Measurements from ENCODE around the gene LYRM9. TPM values are rescaled to one million over a fixed set of nuclear protein-coding genes. Genes with fewer than 3 reads are reported as not detected.

Gene LYRM9
- total and polyA plus RNA-seq, 8 donors, result 5.1 to 22.9 (median 16.7) TPM

- Histone ChIP-seq H3K27ac (no peak overlapping the region), H3K27me3 (no peaks in the 10 kb centered on the region), H3K9me3 (no peaks in the 10 kb centered on the region), H3K4me3 (no peak overlapping the region), H3K4me1 (no peaks in the 10 kb centered on the region), H3K36me3 (no peaks in the 10 kb centered on the region)
- intact Hi-C loops (cut with DNase I), result no loop called here
- TF ChIP-seq, protein P1, sequence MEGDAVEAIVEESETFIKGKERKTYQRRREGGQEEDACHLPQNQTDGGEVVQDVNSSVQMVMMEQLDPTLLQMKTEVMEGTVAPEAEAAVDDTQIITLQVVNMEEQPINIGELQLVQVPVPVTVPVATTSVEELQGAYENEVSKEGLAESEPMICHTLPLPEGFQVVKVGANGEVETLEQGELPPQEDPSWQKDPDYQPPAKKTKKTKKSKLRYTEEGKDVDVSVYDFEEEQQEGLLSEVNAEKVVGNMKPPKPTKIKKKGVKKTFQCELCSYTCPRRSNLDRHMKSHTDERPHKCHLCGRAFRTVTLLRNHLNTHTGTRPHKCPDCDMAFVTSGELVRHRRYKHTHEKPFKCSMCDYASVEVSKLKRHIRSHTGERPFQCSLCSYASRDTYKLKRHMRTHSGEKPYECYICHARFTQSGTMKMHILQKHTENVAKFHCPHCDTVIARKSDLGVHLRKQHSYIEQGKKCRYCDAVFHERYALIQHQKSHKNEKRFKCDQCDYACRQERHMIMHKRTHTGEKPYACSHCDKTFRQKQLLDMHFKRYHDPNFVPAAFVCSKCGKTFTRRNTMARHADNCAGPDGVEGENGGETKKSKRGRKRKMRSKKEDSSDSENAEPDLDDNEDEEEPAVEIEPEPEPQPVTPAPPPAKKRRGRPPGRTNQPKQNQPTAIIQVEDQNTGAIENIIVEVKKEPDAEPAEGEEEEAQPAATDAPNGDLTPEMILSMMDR (IDR thresholded peaks at IDR 0.05), result no peak
- ATAC-seq (no peak), DNase-seq (no peak)
Measured at GRCh38 chr17:27907976-27908558, 14.9 kb upstream of the LYRM9 start.

DNA sequence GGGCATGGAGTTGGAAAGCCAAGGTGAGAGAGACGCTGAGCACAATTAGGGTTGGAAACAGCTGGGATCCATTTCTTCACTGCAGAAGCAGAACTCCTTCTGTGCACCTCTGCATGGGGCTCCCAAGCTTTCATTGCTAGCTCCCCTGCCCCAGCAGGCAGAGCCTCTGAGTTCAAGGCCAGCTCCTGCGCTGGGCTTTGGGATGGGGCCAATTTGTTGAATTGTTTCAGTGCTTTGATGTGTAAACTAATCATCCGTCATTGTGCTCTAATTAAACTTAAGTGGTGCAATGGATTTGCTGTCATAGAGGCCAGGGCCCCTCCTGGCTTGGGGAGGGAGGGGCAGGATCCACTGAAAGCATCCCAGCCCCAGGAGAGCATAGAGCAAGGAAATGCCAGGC, 13.5 kb upstream of the LYRM9 start:
- TF ChIP-seq, protein P1 (IDR thresholded peaks at IDR 0.05), result no peak

DNA sequence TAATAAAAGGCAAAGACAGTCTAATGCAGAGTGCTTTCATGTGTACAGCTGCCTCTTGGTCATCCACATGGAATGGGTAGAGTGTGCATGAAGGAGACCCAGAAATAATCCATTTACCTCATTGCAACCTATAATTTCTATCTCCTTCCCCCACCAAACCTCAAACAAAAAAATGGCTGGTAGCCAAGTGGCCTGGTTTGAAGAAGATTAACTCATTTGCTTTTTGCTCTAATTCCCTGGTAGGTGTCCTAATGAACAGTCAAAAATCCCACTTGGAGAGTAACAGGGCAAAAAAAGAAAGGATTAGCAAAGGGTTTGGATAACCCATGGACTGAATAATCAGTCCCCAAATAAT, 13.0 kb upstream of the LYRM9 start:
- Histone ChIP-seq H3K27ac (no peak overlapping the region), H3K27me3 (no peaks in the 10 kb centered on the region), H3K36me3 (no peaks in the 10 kb centered on the region), H3K4me3 (no peak overlapping the region), H3K4me1 (no peaks in the 10 kb centered on the region), H3K9me3 (no peaks in the 10 kb centered on the region)
- intact Hi-C loops (cut with DNase I), result no loop called here
- no peak for DNase-seq
- TF ChIP-seq, protein P1 (IDR thresholded peaks at IDR 0.05), result no peak
- no peak for ATAC-seq

More for the DNA sequence above, 13.5 kb upstream of the LYRM9 start:
- Histone ChIP-seq H3K9me3 (no peaks in the 10 kb centered on the region), H3K27ac (no peak overlapping the region), H3K4me1 (no peaks in the 10 kb centered on the region), H3K27me3 (no peaks in the 10 kb centered on the region), H3K4me3 (no peak overlapping the region), H3K36me3 (no peaks in the 10 kb centered on the region)
- no peak for ATAC-seq
- no peak for DNase-seq
- intact Hi-C loops (cut with DNase I), result no loop called here

DNA sequence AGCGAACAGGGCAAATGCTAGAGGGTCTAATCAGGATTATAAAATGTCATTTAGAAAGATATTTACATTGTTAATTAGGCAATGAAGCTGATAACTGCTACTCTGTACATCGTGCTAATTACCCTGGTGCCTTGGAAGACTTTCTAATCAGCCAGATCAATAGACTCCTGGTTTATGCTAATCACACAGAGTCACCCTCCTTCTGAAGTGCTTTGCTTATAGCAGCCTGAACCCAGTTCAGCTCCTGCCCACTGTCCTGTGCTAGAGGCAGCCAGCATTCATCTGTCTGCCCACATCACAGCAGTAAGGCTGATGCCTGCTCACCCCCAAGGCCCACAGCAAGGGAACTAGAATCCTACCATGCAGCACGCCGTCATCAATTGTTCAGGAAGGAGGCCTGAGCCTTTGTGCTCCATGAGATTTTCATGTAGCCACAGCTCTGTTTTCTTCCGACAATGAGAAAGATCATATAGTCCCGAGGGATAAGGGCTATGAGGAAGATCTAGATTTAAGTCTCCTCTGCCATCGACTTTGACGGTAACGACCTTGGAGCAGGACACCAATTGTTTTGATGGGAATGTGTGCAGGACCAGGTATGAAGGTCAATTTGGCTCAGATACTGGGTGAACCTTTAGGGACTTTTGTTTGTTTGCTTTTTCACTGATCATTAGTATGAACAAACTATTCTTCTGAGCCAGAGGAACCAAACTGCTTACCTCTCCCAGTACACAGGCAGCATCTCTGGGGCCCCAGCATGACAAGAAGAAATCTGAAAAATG, 12.5 kb upstream of the LYRM9 start:
- no peak overlapping the region for H3K27ac ChIP-seq
- TF ChIP-seq, protein P1 (IDR thresholded peaks at IDR 0.05), result no peak
- ATAC-seq, result no peak
- H3K9me3 ChIP-seq, result no peaks in the 10 kb centered on the region
- no peak for DNase-seq
- no peaks in the 10 kb centered on the region for H3K4me1 ChIP-seq
- no peaks in the 10 kb centered on the region for H3K36me3 ChIP-seq
- intact Hi-C loops (cut with DNase I), result no loop called here
- H3K4me3 ChIP-seq, result no peak overlapping the region
- H3K27me3 ChIP-seq, result no peaks in the 10 kb centered on the region

DNA sequence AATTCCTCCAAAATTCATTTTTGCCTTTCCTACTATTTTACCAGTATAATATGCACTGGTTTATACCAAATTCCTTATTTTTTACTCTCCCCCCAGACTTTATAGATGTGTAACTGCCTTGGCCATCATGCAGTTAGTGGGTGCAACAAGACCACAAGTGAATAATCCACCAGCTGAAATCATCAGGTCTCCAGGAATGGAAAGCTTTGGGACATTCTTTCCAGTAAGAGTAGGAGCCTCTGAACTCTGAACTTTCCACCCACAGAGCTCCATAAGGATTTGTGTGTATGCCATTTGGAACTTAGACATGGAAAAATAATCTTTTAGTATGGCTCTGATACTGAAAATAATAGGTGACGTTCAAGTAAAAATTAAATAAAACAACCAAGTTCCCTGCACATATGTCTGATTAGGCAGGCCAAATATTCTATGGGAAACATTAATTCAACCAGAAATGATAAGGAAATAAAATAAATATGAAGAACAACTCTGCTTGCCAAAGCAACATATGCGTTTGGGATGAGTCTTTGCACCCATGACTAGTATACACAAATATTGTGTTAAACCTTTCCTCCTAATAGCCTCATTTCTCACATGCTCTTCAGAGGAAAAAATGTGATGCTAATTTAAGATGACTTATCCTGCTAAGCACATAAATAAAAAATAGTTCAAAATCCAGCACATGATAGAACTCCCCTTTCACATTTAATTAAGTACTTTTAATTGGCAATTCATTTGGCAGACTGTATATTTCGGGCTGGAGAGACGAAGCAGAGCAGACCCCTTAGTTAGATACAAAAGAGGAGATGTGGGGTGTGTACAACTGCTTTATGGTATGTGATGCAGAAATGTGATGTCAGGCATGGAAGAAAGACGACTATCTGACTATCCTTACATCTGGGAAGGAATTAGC, 11.6 kb upstream of the LYRM9 start:
- Histone ChIP-seq H3K4me3 (no peak overlapping the region), H3K9me3 (no peaks in the 10 kb centered on the region), H3K4me1 (no peaks in the 10 kb centered on the region), H3K27me3 (no peaks in the 10 kb centered on the region), H3K27ac (no peak overlapping the region), H3K36me3 (no peaks in the 10 kb centered on the region)
- ATAC-seq (no peak), DNase-seq (no peak)
- intact Hi-C loops (cut with DNase I), result no loop called here
- TF ChIP-seq, protein P1 (IDR thresholded peaks at IDR 0.05), result no peak
